GM12875 (cell line): ENCODE measurements around the gene RAD50.

ENCODE experiments used
- H3K4me3 ChIP-seq: one replicate; pipeline ENCODE4 v1.5.1; 2011; ENCODE audit warnings: low read depth, low read length, control low read depth
- TF ChIP-seq, protein P1 (sequence below): IDR thresholded peaks from 2 replicates; pipeline ENCODE4 v1.5.1; 2011; ENCODE audit warnings: low read depth, mild to moderate bottlenecking, control low read depth, inconsistent platforms, low read length, moderate library complexity, borderline replicate concordance; ENCODE audit not compliant: insufficient read depth

Gene RAD50

GRCh38 chr5:132679166-132679565 is 122.4 kb downstream of the RAD50 start:
- no peak overlapping the region for H3K4me3 ChIP-seq
- TF ChIP-seq, protein P1, sequence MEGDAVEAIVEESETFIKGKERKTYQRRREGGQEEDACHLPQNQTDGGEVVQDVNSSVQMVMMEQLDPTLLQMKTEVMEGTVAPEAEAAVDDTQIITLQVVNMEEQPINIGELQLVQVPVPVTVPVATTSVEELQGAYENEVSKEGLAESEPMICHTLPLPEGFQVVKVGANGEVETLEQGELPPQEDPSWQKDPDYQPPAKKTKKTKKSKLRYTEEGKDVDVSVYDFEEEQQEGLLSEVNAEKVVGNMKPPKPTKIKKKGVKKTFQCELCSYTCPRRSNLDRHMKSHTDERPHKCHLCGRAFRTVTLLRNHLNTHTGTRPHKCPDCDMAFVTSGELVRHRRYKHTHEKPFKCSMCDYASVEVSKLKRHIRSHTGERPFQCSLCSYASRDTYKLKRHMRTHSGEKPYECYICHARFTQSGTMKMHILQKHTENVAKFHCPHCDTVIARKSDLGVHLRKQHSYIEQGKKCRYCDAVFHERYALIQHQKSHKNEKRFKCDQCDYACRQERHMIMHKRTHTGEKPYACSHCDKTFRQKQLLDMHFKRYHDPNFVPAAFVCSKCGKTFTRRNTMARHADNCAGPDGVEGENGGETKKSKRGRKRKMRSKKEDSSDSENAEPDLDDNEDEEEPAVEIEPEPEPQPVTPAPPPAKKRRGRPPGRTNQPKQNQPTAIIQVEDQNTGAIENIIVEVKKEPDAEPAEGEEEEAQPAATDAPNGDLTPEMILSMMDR = no peak

GRCh38 chr5:132679717-132680380 is 123.1 kb downstream of the RAD50 start:
- TF ChIP-seq, protein P1 = no peak
- no peak overlapping the region for H3K4me3 ChIP-seq

- H3K4me3 ChIP-seq = no peak overlapping the region
- TF ChIP-seq, protein P1 = no peak
Observed at GRCh38 chr5:132680780-132681475, 124.2 kb downstream of the RAD50 start.

DNA sequence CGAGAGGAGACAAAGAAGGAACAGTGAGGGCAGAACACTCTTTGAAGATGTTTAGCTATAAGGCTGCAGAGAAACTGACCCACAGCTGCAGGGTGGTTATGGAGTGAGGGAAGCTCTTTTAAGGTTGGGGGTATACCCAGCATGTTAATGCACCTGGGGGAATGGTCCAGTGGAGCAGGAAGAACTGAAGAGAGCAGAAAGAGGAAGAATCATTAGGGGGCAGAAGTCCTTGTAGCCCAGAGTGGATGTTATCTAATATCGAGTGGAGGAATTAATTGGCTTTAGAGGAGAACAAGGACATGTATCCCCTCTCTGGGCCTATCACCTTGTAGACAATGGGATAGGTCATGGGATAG is 124.7 kb downstream of the RAD50 start:
- H3K4me3 ChIP-seq = no peak overlapping the region
- TF ChIP-seq, protein P1 = no peak

GRCh38 chr5:132681983-132682382 is 125.2 kb downstream of the RAD50 start:
- no peak overlapping the region for H3K4me3 ChIP-seq

DNA sequence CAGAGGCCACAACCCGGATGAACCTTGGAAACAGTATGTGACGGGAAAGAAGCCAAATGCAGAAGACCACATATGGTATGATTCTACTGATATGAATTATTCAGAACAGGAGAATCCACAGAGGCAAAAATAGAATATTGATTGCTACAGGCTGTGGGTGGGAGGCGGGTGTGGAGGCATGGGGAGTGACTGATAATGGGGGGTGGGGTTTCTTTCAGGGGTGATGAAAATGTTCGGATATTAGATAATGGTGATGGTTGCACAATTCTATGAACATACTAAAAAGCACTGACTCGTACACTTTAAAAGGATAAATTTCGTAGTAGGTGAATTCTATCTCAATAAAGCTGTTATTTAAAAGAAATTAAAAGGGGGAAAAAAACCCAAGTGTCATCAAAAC is 127.7 kb downstream of the RAD50 start:
- TF ChIP-seq, protein P1 = no peak
- no peak overlapping the region for H3K4me3 ChIP-seq

More at GRCh38 chr5:132681983-132682382, 125.2 kb downstream of the RAD50 start:
- TF ChIP-seq, protein P1 = no peak
